GM23248 (cell line): ENCODE results near the gene C7orf57.

Source experiments
- EZH2 ChIP-seq: fragments of 200-600 bp; sonication (generic); IDR thresholded peaks from 2 replicates; pipeline ENCODE4 v1.6.1; 2018; ENCODE audit warnings: antibody characterized with exemption, mild to moderate bottlenecking; ENCODE audit not compliant: insufficient read depth, poor library complexity, severe bottlenecking
- EZH2phosphoT487 ChIP-seq: fragments of 200-600 bp; sonication (generic); IDR thresholded peaks from 2 replicates; pipeline ENCODE4 v1.6.1; 2018; ENCODE audit warnings: antibody characterized with exemption, moderate library complexity, mild to moderate bottlenecking, low read depth; ENCODE audit not compliant: insufficient read depth

GRCh38 chr7:48004638-48005037, 30.7 kb upstream of the C7orf57 start:
- no peak for TF ChIP-seq EZH2
- TF ChIP-seq EZH2phosphoT487: no peak
